ENCODE measurements around the gene ARRB1. TPM values are rescaled to one million over a fixed set of nuclear protein-coding genes. Genes with fewer than 3 reads are reported as not detected.

Gene ARRB1
- total RNA-seq, 1 experiment from 2014 or later: 219 TPM

DNA sequence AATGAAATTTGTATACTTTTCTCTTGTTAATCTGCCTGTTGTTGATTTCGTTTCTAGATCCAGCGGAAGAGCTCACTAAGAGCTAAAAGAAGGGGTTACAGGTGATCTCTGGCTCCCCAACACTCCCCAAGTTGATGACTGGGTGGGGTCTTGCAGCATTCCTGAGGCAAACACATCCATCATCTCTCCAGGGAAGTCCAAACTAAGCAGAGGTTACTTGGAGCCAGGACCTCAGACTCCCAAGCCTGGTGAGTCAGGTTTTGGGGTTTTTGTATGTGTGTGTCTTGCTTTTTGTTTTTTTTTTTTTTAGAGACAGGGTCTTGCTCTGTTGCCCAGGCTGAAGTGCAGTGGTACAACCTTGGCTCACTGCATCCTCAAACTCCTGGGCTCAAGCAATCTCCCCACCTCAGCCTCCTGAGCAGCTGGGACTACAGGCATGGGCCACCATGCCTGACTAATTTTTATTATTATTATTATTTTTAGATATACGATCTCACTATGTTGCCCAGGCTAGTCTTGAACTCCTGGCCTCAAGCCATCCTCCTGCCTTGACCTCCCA lies 36.4 kb upstream of the ARRB1 start:
- Histone ChIP-seq H3K4me3 (ENCODE audit: low read depth in 2 of 2, low read length in 2 of 2) (no peak overlapping the region), H3K27ac (ENCODE audit: low read length) (peak overlapping the region; percentile 80), H3K4me1 (ENCODE audit: control insufficient read depth, insufficient read depth, low read length) (peaks cover 45% of the 10 kb centered on the region), H3K27me3 (ENCODE audit: control insufficient read depth, insufficient read depth, low read length) (no peaks in the 10 kb centered on the region), H3K9me3 (ENCODE audit: control insufficient read depth, insufficient read depth, low read depth, low read length) (no peaks in the 10 kb centered on the region), H3K36me3 (ENCODE audit: control insufficient read depth, insufficient read depth, low read length) (no peaks in the 10 kb centered on the region)
- intact Hi-C loops (cut with micrococcal nuclease; ENCODE audit: unreplicated experiment): loop anchor here (1.0 to 2.0 kb wide), 2 partner anchors 37 to 144 kb away; no protein-coding TSS in a partner anchor
- ChIA-PET POLR2A (interaction anchor here (0.5 to 0.8 kb wide), 2 partner anchors 38 to 78 kb away, joined by 3 to 4 read pairs; no protein-coding TSS in a partner anchor), CTCF (interaction anchor here (0.5 to 1.9 kb wide), 11 partner anchors 26 to 170 kb away, joined by 3 to 17 read pairs (median 4); no protein-coding TSS in a partner anchor)
- ATAC-seq (no peak), DNase-seq (ENCODE audit: low read depth, low spot score) (no peak)
- BruUV-seq (replicated peaks): no TSS peak
- in situ Hi-C loops (cut with HindIII; ENCODE audit: low pct_unique_long_range_greater_than_20kb, low sequenced_read_pairs): no loop called here
- TF ChIP-seq, protein P1, sequence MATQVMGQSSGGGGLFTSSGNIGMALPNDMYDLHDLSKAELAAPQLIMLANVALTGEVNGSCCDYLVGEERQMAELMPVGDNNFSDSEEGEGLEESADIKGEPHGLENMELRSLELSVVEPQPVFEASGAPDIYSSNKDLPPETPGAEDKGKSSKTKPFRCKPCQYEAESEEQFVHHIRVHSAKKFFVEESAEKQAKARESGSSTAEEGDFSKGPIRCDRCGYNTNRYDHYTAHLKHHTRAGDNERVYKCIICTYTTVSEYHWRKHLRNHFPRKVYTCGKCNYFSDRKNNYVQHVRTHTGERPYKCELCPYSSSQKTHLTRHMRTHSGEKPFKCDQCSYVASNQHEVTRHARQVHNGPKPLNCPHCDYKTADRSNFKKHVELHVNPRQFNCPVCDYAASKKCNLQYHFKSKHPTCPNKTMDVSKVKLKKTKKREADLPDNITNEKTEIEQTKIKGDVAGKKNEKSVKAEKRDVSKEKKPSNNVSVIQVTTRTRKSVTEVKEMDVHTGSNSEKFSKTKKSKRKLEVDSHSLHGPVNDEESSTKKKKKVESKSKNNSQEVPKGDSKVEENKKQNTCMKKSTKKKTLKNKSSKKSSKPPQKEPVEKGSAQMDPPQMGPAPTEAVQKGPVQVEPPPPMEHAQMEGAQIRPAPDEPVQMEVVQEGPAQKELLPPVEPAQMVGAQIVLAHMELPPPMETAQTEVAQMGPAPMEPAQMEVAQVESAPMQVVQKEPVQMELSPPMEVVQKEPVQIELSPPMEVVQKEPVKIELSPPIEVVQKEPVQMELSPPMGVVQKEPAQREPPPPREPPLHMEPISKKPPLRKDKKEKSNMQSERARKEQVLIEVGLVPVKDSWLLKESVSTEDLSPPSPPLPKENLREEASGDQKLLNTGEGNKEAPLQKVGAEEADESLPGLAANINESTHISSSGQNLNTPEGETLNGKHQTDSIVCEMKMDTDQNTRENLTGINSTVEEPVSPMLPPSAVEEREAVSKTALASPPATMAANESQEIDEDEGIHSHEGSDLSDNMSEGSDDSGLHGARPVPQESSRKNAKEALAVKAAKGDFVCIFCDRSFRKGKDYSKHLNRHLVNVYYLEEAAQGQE (IDR thresholded peaks at IDR 0.05; ENCODE audit: insufficient read depth in 1 of 2, low read depth in 2 of 2, low read length in 1 of 2): no peak
- TF ChIP-seq POLR2AphosphoS5 (IDR thresholded peaks at IDR 0.05; ENCODE audit: low read depth, low read length): no peak
- no peak for TF ChIP-seq SIN3A (IDR thresholded peaks at IDR 0.05; ENCODE audit: borderline replicate concordance, insufficient read depth, low read depth, low read length)
- TF ChIP-seq, protein P2, sequence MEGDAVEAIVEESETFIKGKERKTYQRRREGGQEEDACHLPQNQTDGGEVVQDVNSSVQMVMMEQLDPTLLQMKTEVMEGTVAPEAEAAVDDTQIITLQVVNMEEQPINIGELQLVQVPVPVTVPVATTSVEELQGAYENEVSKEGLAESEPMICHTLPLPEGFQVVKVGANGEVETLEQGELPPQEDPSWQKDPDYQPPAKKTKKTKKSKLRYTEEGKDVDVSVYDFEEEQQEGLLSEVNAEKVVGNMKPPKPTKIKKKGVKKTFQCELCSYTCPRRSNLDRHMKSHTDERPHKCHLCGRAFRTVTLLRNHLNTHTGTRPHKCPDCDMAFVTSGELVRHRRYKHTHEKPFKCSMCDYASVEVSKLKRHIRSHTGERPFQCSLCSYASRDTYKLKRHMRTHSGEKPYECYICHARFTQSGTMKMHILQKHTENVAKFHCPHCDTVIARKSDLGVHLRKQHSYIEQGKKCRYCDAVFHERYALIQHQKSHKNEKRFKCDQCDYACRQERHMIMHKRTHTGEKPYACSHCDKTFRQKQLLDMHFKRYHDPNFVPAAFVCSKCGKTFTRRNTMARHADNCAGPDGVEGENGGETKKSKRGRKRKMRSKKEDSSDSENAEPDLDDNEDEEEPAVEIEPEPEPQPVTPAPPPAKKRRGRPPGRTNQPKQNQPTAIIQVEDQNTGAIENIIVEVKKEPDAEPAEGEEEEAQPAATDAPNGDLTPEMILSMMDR (IDR thresholded peaks at IDR 0.05): no peak
- no peak for TF ChIP-seq TCF7L2 (IDR thresholded peaks at IDR 0.05; ENCODE audit: low read depth, low read length)

DNA sequence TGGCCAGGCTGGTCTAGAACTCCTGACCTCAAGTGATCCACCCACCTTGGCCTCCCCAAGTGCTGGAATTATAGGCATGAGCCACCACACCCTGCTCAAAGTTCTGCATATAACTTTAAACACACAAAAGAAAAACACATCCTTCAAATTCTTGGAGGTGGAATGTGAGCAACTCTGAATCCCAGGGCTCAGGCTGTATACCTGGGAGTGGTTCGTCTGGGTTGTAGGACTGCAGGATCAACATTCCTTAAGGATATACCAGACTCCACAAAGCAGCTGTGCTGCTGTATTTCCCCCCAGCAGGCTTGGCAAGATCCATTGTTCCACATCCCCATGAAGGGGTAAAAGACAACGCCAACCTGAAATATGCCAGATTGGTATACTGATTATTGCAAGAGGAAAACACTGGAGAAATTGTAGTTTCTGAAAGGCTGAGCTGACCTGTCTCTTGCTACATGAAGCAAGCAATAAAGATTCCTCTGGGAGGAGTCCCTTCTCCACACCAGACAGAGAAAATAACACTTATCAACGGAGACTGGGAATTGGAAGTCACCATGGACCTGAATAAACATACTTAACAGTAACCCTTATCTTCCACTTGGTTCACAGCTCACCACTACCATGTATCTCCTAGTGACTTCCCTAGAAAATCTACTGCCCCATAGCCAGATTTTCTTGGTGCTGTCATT lies 35.6 kb upstream of the ARRB1 start:
- Histone ChIP-seq H3K4me3 (ENCODE audit: low read depth in 2 of 2, low read length in 2 of 2) (no peak overlapping the region), H3K27ac (ENCODE audit: low read length) (peak overlapping the region; percentile 80), H3K36me3 (ENCODE audit: control insufficient read depth, insufficient read depth, low read length) (no peaks in the 10 kb centered on the region), H3K4me1 (ENCODE audit: control insufficient read depth, insufficient read depth, low read length) (peaks cover 45% of the 10 kb centered on the region), H3K27me3 (ENCODE audit: control insufficient read depth, insufficient read depth, low read length) (no peaks in the 10 kb centered on the region), H3K9me3 (ENCODE audit: control insufficient read depth, insufficient read depth, low read depth, low read length) (no peaks in the 10 kb centered on the region)
- ATAC-seq (peak; percentile 22; the same call in 1 of the 2 replicates), DNase-seq (ENCODE audit: low read depth, low spot score) (no peak)
- POLR2A ChIA-PET: no interaction called here
- intact Hi-C loops (cut with micrococcal nuclease; ENCODE audit: unreplicated experiment) (no loop called here), in situ Hi-C loops (cut with HindIII; ENCODE audit: low pct_unique_long_range_greater_than_20kb, low sequenced_read_pairs) (no loop called here)
- CTCF ChIA-PET: no interaction called here
- TF ChIP-seq, protein P2 (IDR thresholded peaks at IDR 0.05): no peak
- TF ChIP-seq SIN3A (IDR thresholded peaks at IDR 0.05; ENCODE audit: borderline replicate concordance, insufficient read depth, low read depth, low read length) (no peak), POLR2AphosphoS5 (IDR thresholded peaks at IDR 0.05; ENCODE audit: low read depth, low read length) (no peak), TCF7L2 (IDR thresholded peaks at IDR 0.05; ENCODE audit: low read depth, low read length) (no peak)
- TF ChIP-seq, protein P1 (IDR thresholded peaks at IDR 0.05; ENCODE audit: insufficient read depth in 1 of 2, low read depth in 2 of 2, low read length in 1 of 2): no peak
- no TSS peak for BruUV-seq (replicated peaks)
